IPS DF 4.7 (cell line): ENCODE data around the gene HID1.
"Not testable (repeated sequence)": the region's sequence is repeated elsewhere in the genome, so short reads cannot be mapped to it uniquely, and the experiment has no call there.

Experiments used
- DNase-seq: peaks from one replicate; pipeline ENCODE4 v3.0.0-alpha.2; 2013; ENCODE audit warnings: low spot score; ENCODE audit errors: extremely low read depth

HID1 gene

DNA sequence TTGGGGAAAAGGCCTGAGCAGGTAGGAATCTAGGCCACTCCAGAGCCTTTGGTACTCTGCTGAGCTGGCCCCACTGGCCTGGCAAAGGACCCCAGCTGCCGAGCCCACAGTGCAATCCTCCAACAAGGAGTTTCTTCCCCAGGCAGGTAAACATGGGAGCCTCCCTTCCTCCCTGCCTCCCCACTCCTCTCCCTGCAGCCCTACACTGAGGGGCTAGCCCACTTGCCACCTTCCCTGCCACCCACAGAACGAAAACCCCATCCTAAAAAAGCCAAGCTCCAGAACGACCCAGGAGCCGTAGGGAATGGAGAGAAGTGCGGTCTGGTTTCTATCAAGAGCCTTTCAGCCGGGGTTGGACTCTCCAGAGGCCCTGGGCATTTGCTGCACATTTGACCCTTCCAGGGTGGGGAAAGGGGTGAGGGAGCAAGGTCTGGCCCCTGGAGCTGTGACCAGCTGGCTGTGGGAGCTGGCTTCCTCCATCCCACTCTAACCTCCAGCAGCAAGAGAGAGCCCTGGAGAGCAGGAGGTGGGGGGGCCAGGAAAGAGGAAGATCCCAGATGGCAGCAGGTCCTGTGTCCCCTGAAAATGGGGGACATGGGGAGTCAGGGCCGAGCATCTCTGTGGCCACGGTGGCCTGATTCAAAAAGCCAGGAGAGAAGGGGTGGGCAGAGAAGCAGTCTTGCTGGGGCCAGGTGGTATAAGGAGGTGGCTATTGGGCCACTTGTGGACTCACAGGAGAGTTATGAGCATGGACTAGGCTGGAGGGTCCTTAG is 1.3 kb downstream of the HID1 start:
- no peak for DNase-seq

DNA sequence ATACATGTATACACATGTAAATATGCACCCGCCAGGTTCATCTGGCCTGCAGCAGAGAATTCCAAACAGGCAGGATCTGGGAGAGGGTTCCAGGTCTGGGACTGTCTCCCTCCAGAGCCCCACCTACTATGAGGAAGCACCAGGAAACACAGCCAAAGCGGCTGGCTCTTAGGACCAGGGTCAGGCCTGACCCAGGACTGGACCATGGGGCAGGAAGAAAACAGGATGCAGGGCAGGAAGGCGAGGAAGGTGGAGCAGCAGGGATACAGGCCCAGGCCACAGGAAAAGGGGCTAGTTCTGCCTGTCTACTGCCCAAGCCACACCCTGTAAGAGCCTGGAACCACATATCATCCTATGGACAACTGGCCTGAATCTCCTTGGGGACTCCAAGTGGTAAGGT is 2.2 kb downstream of the HID1 start:
- DNase-seq = no peak

DNA sequence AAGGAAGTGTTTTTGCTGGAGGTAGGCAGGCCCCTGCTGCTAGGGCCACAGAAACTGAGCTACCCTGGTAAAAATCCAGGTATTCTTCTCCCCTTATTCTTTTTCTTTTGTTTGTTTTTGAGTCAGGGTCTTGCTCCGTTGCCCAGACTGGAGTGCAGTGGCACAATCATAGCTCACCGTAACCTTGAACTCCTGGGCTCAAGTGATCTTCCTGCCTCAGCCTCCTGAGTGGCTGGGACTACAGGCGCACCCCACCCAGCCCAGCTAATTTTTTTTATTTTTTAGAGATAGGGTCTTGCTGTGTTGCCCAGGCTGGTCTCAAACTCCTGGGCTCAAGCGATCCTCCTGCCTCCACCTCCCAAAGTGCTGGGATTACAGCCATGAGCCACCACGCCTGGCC is 3.1 kb downstream of the HID1 start:
- DNase-seq = not testable (repeated sequence)

DNA sequence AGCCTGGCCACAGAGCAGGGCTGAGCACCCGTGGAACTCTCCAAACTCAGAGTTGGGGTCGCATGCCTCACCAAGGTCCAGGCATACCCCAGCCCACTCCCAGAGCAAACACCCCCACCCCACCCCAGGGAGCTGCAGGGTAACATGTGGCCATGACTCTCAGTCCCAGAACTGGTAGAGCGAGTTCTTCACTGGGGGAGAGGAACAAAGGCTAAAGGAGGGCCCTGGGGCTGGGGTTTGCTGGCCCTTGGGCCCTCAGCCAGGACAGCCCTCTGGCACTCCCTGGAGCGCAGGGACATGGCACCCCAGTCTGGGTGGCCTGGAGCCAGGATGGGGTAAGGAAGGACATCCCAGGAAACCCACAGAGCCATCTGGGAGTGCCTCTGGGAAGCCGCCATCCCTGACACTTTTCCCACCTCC is 4.2 kb downstream of the HID1 start:
- no peak for DNase-seq

DNA sequence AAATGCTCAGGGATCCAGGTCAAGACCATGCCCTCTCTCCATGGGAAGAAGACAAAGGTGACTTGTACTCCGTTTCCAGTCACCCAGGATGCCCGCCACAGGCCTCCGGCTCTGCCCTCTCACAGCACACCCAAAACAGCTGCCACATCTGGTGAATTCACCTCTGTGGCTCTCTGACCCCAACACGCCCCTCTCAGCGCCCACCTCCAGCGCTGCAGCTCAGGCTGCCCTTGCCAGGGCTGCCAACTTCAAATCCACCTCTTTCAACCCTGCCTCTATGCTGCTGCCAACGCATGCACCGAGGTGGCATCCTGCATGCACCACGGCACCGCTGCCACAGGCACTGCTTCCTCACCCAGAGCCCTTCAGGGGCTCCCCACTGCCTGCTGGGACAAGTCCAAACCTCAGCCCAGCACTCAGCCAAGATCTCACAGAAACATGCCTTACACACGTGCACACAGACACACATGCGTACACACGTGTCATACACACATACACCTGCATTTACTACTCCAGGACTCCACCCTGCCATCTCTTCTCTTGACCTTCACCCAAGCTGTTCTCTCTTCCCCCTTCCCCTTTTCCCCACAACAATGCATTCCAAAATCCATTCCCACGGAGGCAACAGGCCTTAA is 7.5 kb downstream of the HID1 start:
- no peak for DNase-seq

DNA sequence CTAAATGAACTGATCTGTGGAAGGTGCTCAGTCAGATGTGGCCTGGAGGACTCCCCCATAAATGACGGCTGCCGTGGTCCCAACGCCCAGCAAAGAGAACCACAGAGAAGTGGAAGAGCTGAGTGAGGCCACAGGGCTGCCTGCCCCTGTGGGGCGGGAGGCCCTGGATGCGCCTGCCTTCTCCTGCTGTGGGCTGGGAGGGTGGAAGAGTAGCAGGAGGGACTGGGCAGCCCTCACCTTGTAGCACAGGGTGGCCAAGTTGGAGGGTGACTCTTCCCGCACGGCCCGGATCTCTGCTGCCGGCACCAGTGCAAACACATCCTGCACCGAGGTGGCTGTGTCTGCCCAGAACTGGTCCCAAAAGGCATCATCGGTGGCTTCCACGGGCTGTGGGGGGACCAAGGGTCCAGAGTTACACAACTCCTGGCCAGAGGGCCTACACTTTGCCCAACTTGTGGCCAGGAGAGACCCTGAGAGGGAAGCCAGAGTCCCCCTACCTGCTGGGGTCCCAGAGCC is 8.3 kb downstream of the HID1 start:
- no peak for DNase-seq

DNA sequence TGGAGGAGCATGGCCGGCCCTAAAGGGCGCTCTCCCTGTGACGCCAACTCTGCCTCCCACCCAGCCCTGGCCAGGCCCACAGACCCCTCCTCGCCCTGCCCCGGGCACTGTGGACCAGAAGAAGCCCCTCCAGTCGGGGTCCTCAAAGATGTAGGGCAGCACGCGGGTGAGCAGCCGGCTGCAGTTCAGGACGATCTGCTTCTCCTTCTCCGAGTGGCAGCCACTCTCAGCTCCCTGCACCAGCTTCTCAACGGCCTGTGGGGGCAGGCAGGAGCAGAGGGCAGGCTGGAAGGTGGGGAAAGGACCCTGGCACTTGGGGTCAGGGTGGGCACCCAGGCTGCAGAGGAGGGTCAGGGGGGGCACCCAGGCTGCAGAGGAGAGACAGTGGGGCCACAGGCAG is 8.9 kb downstream of the HID1 start:
- DNase-seq = no peak

DNA sequence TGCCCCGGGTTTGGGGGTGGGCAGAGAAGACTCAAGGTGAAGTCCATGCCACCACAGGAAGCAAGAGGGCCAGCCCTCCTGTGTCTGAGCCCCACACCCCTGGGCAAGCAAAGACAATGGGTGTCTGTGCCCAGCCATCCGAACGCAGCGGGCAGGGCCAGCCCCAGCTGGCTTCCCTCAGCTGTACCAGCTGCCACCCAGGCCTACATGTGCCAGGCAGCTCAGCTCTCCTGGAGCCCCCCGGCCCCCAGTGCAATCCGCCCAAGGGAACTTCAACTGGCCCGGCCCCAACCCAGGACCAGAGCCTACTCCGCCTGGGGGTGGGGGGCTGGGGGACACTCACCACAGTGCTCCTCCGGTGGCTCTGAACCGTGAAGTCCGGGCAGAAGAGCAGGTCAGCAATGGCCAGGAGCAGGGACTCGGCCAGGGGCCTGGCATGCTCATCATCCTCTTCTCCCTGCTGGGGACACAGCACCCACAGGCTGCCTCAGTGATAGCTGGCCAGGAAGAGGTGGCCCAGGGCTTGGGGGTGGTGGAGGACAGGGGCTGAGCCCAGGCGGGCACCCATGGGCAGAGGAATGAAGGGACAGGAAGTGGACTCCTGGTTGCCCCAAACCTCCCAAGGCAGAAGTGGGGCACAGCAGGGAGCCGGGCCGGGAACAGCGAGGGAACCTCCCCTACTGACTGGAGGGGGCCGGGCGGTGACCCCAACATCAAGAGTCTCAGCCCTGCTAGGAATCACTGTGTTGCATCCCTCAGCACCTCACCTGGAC is 9.8 kb downstream of the HID1 start:
- DNase-seq = no peak

DNA sequence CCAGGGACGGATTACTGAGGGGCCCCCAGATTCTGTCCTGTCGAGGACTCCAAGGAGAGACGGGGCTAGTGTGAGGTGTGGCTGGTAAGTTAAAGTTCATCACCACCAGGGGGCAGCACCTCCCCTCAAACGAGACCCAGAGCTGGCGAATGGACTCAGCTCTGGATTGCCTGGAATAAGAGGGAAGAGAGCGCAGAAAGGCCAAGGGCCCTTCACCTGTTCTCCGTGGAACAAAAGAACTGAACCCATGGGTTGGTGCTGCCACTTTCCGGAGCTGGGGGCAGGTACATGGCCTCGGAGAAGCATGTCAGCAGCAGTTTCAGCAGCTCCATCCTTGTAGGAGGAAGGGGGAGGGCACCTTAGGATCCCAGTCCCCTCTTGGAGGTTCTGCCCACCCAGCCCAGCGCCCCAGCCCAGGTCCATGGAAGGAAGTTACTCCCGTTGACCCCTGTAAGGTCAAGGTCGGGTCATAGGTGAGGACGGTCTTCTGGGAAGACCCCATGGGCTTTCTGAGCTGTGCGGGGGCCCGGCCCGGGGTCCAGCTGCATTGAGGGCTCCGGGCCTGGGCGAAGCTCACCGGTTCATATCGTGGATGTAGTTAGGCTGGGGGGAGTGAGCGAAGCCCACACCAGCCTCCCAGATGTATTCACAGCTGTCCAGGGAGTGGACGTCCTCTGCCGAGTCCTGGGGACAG is 10.8 kb downstream of the HID1 start:
- no peak for DNase-seq

DNA sequence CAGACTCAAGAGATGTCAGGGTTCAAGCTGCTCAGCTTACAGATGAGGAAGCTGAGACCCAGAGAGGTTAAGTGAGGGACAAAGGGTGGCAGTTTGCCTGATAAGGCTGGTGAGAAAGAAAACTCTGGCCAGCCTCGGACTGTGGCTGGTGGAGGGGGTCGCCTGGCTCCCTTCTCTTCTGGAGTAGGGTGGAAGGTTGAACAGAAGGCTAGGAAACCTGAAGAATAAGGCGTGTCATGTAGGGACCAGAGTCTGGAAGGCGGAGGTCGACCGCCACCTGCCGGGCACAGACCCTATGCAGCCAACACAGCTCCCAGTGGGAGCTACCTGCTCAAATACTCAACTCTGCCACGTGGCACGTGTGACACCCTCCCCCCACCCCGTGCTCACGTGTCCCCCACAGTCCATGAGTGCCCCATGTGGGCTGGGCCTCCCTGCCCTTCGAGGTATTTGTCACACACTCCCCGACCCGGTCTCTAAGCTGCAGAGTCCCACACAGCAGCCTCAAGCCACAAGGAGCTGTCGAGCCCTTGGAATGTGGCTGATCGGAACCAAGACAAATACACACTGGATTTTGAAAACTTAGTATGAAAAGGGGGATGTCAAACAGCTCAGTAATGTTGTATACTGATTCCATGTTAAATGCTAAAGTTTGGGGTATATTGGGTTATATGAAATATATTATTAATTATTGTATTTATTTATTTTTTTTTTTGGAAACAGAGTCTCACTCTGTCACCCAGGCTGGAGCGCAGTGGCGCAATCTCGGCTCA is 11.8 kb downstream of the HID1 start:
- DNase-seq = no peak

DNA sequence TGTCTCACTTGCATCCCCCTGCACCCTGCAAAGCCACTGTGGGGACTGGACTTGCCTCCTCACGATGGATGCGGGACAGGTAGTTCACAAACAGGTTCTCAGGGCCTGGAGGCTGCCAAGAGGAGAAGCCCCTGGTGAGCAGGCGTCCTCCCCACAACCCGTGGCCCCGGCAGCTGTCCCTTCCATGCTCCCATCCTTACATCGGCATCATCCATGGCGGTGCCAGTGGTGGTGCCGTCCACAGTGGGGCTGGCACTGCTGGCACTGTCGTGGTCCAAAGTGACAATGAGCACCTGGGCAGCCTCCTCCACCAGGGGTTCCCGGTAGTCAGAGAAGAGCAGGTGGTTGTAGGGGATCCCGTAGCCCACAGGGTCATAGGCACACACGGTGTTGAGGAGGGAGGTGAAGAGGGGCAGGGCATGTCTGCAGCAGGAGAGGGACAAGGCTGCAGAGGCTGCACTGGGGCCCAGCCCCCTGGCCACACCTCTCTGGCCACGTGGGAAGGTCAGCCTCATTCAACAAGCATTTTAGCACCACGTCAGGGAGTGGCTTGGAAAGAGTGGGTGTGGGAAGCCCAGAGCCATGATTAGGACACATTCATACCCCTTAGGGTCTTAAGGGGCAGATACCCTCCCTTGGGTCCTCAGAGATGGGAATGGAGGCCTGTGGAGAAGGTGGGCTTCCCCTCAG is 12.6 kb downstream of the HID1 start:
- no peak for DNase-seq

DNA sequence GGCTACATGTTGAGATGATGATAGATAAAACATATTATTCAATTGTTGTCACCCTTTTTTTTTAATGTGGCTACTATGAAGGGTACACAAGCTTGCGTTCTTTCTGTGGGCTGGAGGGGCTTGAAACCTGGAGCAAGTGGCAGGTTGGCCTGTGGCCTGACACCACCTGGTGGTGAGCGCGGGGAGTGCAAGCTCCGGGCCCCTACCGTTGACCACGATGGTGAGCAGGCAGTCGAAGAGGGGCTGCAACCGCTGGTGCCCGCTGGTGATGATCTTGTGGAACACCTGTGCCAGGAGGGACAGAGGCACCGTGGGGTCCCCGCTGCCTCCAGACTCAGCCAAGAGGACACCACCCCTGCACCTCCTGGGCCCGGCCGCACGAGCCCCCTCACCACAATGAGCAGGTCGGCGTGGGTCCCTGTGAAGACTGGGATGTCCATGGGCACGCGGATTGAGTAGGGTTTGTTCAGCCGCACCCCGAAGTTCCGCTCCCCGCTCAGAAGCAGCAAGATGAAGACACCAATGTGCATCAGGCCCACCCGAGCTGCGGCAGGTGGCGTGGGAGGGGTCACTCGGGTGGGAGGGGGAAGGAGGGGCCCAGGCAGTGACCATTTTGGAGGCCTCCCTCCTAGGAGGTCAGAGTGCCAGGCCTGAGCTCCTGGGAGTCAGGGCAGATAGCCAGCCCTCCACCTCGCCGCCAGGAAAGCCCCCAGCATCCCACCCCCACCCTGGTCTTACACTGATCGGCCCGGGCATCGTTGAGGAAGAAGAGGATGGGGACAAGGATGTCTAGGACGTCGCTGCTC is 14.4 kb downstream of the HID1 start:
- DNase-seq = no peak

DNA sequence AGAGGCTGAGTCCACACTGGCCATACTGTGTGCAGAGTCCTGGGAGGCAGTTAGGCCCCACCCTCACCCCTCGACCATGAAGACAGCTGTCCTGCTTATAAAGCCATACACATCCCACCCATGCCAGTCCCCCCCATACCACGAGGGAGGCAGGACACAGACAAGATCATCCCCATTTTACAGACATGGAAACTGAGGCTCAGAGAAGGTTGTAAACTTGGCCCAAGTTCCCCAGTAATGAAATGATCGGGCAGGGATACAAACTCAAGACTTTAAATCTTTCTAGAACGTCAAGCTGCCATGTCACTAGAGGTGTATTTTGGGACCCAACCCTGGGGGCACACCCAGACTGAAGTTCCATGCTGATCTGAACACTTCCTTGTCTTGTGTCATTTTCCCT is 16.5 kb downstream of the HID1 start:
- no peak for DNase-seq

DNA sequence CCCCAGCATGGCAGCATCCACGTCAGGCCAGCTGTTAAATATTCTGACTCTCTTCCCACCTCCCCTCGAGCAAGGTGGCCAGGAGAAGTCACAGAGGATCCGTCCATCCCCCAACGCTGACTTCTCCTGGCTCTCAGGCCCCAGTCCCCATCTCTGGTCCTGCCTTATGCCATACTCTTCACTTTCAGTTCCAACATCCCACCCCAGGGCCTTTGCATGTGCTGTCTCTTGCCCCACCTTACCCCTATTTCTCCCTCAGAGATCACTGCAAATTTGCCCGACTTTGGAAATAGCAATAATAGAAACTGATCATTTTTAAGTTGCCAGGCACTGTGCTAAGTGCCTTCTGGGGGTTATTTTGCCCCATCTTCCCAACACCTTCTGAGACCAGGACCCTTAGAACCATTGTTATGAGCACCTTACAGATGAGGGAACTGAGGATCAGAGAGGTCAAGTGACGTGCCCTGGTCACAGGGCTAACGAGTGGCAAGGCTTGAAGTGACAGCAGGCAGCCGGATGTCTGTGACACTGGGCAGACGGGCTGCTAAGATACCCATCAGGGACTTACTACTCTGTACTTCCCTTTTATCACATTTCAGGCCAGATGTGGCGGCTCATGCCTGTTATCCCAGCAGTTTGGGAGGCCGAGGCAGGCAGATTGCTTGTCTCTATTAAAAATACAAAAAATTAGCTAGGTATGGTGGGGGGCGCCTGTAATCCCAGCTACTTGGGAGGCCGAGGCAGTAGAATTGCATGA is 17.7 kb downstream of the HID1 start:
- no peak for DNase-seq

DNA sequence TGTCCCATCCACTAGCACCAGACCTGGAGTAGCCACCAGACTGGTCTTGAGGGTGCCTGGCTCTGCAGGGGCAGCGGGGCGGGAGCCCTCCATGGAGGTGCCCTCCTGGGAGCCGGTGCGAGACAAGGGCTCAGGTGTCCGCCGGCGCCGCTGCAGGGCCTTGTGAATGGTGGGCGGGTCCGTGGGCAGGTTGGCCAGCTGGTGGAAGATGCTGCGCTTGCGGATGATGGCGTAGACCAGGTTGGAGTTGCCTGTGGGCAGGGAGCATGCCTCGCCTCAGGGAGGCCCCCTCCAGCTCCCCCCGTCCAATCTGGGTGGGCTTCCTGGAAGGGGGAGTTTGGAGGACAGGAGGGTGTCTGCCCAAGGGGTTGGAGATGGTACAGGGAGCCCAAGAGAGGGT is 18.4 kb downstream of the HID1 start:
- DNase-seq = no peak

DNA sequence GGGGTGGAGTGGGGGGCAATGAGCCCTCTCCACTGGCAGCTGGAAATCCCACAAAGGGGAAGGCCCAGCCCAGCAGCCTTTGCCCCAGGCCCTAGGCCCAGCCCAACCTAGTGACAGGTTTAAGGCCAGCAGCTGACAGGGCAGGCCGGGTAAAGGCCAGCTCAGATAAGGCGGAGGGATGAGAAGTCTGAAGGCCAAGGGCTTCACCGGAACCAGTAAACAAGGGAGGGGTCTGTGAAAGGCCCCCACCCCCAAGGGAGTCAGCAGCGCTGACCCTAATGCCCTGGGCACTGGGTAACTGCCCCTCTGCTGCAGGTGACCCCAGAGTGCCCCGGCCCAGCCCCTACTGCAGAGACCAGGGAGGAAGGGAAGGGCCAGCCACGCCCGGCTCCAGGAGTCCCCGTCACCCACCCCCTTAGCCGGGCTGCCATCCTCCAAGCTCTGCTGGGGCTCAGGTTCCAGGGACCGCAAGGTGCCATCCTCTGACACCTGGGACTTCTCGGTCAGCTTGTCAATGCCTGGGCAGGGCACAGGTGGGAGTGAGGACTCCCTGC is 19.3 kb downstream of the HID1 start:
- DNase-seq = no peak

DNA sequence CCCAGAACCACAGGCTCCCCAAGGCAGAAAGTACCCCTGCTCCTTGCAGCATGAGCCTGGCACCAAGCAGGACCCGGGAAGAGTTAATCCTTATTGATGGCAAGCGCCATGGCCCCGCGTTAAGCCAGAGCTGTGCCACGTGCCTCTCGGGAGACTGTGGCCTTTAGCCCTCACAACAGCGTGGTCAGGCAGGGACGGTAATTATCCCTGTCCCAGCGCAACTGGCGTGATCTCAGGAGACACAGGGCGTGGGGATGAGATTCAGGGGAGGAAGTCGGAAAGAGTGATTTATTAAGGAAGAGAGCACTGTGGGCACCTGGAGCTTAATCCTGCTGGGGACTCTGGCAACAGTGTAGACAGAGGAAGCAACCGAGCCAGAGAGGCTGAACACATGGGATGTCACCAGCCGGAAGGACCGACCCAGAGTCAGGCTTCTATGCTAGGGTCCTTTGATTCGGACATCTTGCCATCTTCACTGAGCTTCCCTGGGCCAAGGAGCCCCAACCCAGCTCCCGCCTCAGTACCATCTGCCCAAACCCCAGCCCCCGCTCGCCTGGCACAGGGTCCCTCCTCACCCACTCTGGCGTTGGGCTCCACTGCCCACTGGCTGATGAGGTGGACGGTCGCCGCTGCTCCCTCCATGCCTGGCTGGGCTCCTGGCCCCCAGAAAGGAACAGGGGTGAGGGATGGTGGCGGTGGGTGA is 20.0 kb downstream of the HID1 start:
- DNase-seq = no peak
